GM12878 (cell line): ENCODE data around the gene STON2. TPM values are rescaled to one million over a fixed set of nuclear protein-coding genes. Genes with fewer than 3 reads are reported as not detected.

Source experiments
- ATAC-seq: fragments of 200-7000 bp; cut with Tn5 transposase; 3 replicates; pipeline ENCODE4 v1.9.1; 2020; ENCODE audit warnings: mild to moderate bottlenecking, moderate library complexity
- BruUV-seq: library from RNA; stranded (reverse); fragments of 400-500 nt; replicated peaks from 2 replicates; lab custom pipeline; 2021; lab: Mats Ljungman, UMichigan
- CTCF ChIA-PET: fragments of 300-600 bp; sonication (Branson Sonifier 250); formaldehyde crosslinking; extraction: SDS; loops from one replicate; lab custom pipeline; 2021; ENCODE audit warnings: inconsistent platforms; lab: Yijun Ruan, JAX
- POLR2A ChIA-PET: fragments of 350-600 bp; formaldehyde crosslinking; extraction: SDS; loops from one replicate; lab custom pipeline; 2021; ENCODE audit warnings: inconsistent platforms; lab: Charles Lee
- RAD21 ChIA-PET: fragments of 300-600 bp; sonication (Branson Sonifier 250); formaldehyde crosslinking; loops from one replicate; lab custom pipeline; 2023; ENCODE audit warnings: antibody characterized with exemption; ENCODE audit not compliant: unreplicated experiment; lab: Charles Lee
- SMC1A ChIA-PET: fragments of 300-600 bp; sonication (Branson Sonifier 250); formaldehyde crosslinking; loops from one replicate; lab custom pipeline; 2023; ENCODE audit not compliant: unreplicated experiment, uncharacterized antibody; lab: Charles Lee
- DNase-seq: peaks from one replicate; pipeline ENCODE4 v3.0.0-alpha.2; 2011; ENCODE audit warnings: low read depth, low spot score
- FAIRE-seq: peaks from 3 replicates; lab custom pipeline; 2011; peaks lifted over from hg19 to GRCh38; lab: Jason Lieb, UNC
- H2AFZ ChIP-seq: 2 replicates; pipeline ENCODE4 v1.6.0; 2011; ENCODE audit warnings: low read depth, low read length, control low read depth; ENCODE audit not compliant: control insufficient read depth
- H3K27ac ChIP-seq: 2 replicates; pipeline ENCODE4 v1.5.1; 2011; ENCODE audit warnings: control low read depth; ENCODE audit not compliant: control insufficient read depth, insufficient read depth
- H3K27me3 ChIP-seq, 2 experiments: replicated peaks in 1 of 2; 2 replicates each; pipeline versions ENCODE4 v1.6.0 to v1.6.1; 2011; ENCODE audit warnings: low read length in 1 of 2; ENCODE audit not compliant: control insufficient read depth in 2 of 2, insufficient read depth in 2 of 2
- H3K36me3 ChIP-seq, 2 experiments: 2 replicates each; pipeline ENCODE4 v1.5.1; 2011; ENCODE audit warnings: low read length in 1 of 2; ENCODE audit not compliant: control insufficient read depth in 2 of 2, insufficient read depth in 2 of 2
- H3K4me1 ChIP-seq: 2 replicates; pipeline ENCODE4 v1.6.1; 2011; ENCODE audit warnings: mild to moderate bottlenecking, low read length, moderate library complexity, mixed read lengths; ENCODE audit not compliant: control insufficient read depth, insufficient read depth
- H3K4me2 ChIP-seq: 2 replicates; pipeline ENCODE4 v1.6.0; 2011; ENCODE audit warnings: control low read depth; ENCODE audit not compliant: control insufficient read depth, insufficient read depth
- H3K4me3 ChIP-seq: fragments of 200-600 bp; sonication (generic); 2 replicates; pipeline ENCODE4 v1.5.1; 2016
- H3K79me2 ChIP-seq: 2 replicates; pipeline ENCODE4 v1.6.0; 2011; ENCODE audit warnings: low read length; ENCODE audit not compliant: control insufficient read depth, insufficient read depth
- H3K9ac ChIP-seq: 2 replicates; pipeline ENCODE4 v1.8.0; 2011; ENCODE audit warnings: low read length, control low read depth, mixed read lengths; ENCODE audit not compliant: control insufficient read depth, insufficient read depth
- H3K9me3 ChIP-seq: replicated peaks from 3 replicates; pipeline ENCODE4 v1.5.1; 2011; ENCODE audit warnings: mild to moderate bottlenecking, low read length; ENCODE audit not compliant: control insufficient read depth, insufficient read depth
- H4K20me1 ChIP-seq: 2 replicates; pipeline ENCODE4 v1.6.0; 2011; ENCODE audit not compliant: control insufficient read depth, insufficient read depth
- BCL3 ChIP-seq: IDR thresholded peaks from 2 replicates; pipeline ENCODE4 v1.6.1; 2011; ENCODE audit warnings: borderline replicate concordance, low read depth, mild to moderate bottlenecking, moderate library complexity, low read length; ENCODE audit not compliant: insufficient read depth, poor library complexity, severe bottlenecking
- BMI1 ChIP-seq: fragments of 450-650 bp; IDR thresholded peaks from 2 replicates; pipeline ENCODE4 v1.6.1; 2016; ENCODE audit warnings: mild to moderate bottlenecking, moderate library complexity, borderline replicate concordance
- CREM ChIP-seq: IDR thresholded peaks from 2 replicates; pipeline ENCODE4 v1.6.1; 2014; ENCODE audit warnings: antibody characterized with exemption, low read depth
- MYC ChIP-seq: IDR thresholded peaks from 2 replicates; pipeline ENCODE4 v1.6.1; 2011; ENCODE audit warnings: mild to moderate bottlenecking, low read length, moderate library complexity, inconsistent platforms; ENCODE audit not compliant: insufficient read depth, insufficient replicate concordance, insufficient read length, severe bottlenecking
- POLR2A ChIP-seq: IDR thresholded peaks from 2 replicates; pipeline ENCODE4 v1.6.1; 2011; ENCODE audit warnings: low read depth, mild to moderate bottlenecking, low read length
- POLR2AphosphoS5 ChIP-seq: IDR thresholded peaks from 2 replicates; pipeline ENCODE4 v1.6.1; 2011; ENCODE audit warnings: mild to moderate bottlenecking, low read length, inconsistent platforms
- RELA ChIP-seq: fragments of 450-650 bp; IDR thresholded peaks from 2 replicates; pipeline ENCODE4 v1.8.0; 2014; ENCODE audit warnings: borderline replicate concordance; ENCODE audit not compliant: partially characterized antibody
- SPI1 ChIP-seq: IDR thresholded peaks from 2 replicates; pipeline ENCODE4 v1.6.1; 2011; ENCODE audit warnings: low read depth, mild to moderate bottlenecking, low read length, moderate library complexity, borderline replicate concordance; ENCODE audit not compliant: insufficient read depth
- TAF1 ChIP-seq: IDR thresholded peaks from 2 replicates; pipeline ENCODE4 v1.6.1; 2011; ENCODE audit warnings: mild to moderate bottlenecking, low read depth, low read length, borderline replicate concordance
- YY1 ChIP-seq: IDR thresholded peaks from 2 replicates; pipeline ENCODE4 v1.6.1; 2011; ENCODE audit warnings: low read depth, mild to moderate bottlenecking, low read length
- ZBTB4 ChIP-seq: fragments of 450-650 bp; formaldehyde crosslinking; IDR thresholded peaks from 2 replicates; pipeline ENCODE4 v1.4.0; 2022; ENCODE audit warnings: mild to moderate bottlenecking, moderate library complexity
- ZNF687 ChIP-seq: fragments of 450-650 bp; IDR thresholded peaks from 2 replicates; pipeline ENCODE4 v1.6.1; 2017; ENCODE audit warnings: mild to moderate bottlenecking, moderate library complexity
- WGBS: methylation state at CpG from one replicate; pipeline ENCODE4 v1.1.6; 2016; ENCODE audit warnings: low lambda C conversion rate; ENCODE audit not compliant: insufficient replicate concordance, insufficient coverage; ENCODE audit errors: missing lambda C conversion rate; 5-methylcytosine and 5-hydroxymethylcytosine counted together
- in situ Hi-C: fragments of 300-500 bp; cut with MboI; formaldehyde crosslinking; loops from 9 replicates; pipeline ENCODE4 v1.14.3; 2018; ENCODE audit warnings: mixed read lengths
- intact Hi-C: fragments of 100-400 bp; cut with micrococcal nuclease; formaldehyde crosslinking; loops from one replicate; pipeline ENCODE4 v1.14.2; 2022; ENCODE audit not compliant: unreplicated experiment
- polyA plus RNA-seq, 11 experiments: library from polyadenylated mRNA; depleted of rRNA in 4 of 11; unstranded in 6 of 11; stranded (reverse) in 5 of 11; fragments of >200 nt; fragmentation: Nextera tagmentation in 4 of 11; fragmentation: Illumina TruSeq in 1 of 11; extraction: Ambion mirVana in 4 of 11; extraction: Trizol in 1 of 11; gene quantifications; 1 replicate in 1 of 11; 2 replicates in 10 of 11; pipeline versions ENCODE4 v1.2.1 to v1.2.3, GENCODE V29; 2011 to 2016; ENCODE audit warnings: inconsistent platforms in 2 of 11, missing spikeins in 2 of 11, low read depth in 1 of 11
- total RNA-seq, 4 experiments: library from RNA; depleted of rRNA in 3 of 4; stranded (reverse); fragments of >200 nt in 3 of 4; fragmentation: Illumina TruSeq in 1 of 4; extraction: Trizol in 1 of 4; gene quantifications; 2 replicates each; pipeline versions ENCODE4 v1.2.1 to v1.2.3, GENCODE V29; 2013 to 2021

Gene STON2
- total and polyA plus RNA-seq, 10 of the 15 experiments (the other 5 are each of a cell fraction or from before 2014, with no cell fraction given), result 0.03 to 0.13 (median 0.03) TPM; not detected in 7

DNA sequence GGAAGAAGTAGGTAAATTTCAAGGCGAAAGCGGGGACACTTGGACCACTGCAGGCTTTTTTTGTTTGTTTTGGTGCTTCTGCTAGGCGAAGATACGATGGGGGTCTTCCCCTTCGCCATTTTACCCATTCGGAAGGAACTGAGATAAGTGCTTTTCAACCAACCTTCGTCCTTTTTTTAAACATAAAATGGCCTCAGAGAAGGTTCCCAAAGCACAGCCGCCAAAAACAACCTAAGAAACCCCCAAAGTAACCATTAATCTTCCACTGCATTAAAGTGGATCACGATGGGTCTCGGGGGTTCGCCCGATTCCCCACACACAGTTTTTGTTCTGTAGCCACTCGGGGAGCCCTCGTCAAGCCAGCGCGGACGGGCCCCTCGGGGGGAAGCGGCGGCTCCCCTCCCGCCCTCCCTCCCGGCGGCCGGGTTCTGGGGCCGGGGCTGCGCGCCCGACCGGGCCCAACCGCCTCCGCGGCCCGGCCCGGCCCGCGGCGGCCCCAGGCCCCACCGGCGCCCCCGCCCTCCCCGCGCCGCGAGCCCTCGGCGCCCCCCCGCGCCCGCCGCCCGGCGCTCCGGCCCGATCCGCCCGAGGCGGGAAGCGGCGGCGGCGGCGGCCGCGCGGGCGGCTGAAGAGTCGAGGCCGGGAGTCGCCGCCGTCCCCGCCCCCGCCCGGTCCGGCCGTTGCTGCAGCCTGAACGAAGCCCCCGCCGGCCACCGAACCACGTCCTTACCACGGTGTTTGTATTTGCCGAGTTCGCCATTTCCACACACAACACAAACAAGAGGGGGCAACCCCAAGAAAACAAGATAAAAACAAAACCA lies 180.2 kb downstream of the STON2 start:
- 2% methylated on average over 34 of the region's 84 CpGs for WGBS
- ATAC-seq (peak; percentile 5), DNase-seq (no peak), FAIRE-seq (no peak)
- Histone ChIP-seq H3K79me2 (peaks cover 44% of the 10 kb centered on the region), H2AFZ (peak overlapping the region; percentile 22; the same call in 1 of the 2 replicates), H3K4me1 (0 out of 2 replicates have a peak, but pooled peaks cover 3% of the 10 kb centered on the region), H3K36me3 (peaks cover 0 to 9% of the 10 kb centered on the region in 2 experiments; a peak in 3 of 4 replicates), H3K4me3 (peak overlapping the region; percentile 85), H3K27ac (peak overlapping the region; percentile 98), H3K27me3 (no peaks in the 10 kb centered on the region), H3K9ac (peak overlapping the region; percentile 98), H4K20me1 (no peaks in the 10 kb centered on the region), H3K4me2 (peak overlapping the region; percentile 77), H3K9me3 (peaks cover 2% of the 10 kb centered on the region; the same call in 1 of the 3 replicates)
- TSS peak; percentile 99 for BruUV-seq
- intact Hi-C loops (loop anchor here (1.0 to 5.0 kb wide), 6 partner anchors 9 to 314 kb away; partner anchors contain the start of gene CEP128), in situ Hi-C loops (no loop called here)
- CTCF ChIA-PET, result interaction anchor here (1.3 to 2.0 kb wide), 2 partner anchors 28 to 49 kb away, joined by 3 to 19 read pairs; no protein-coding TSS in a partner anchor
- POLR2A ChIA-PET, result interaction anchor here (0.6 to 2.1 kb wide), 15 partner anchors 15 to 615 kb away, joined by 3 to 8 read pairs (median 4); partner anchors contain the start of gene SEL1L
- SMC1A ChIA-PET, result interaction anchor here (0.8 to 1.8 kb wide), 5 partner anchors 15 to 233 kb away, joined by 4 to 7 read pairs (median 4); no protein-coding TSS in a partner anchor
- RAD21 ChIA-PET, result interaction anchor here (0.7 to 1.6 kb wide), 7 partner anchors 8 to 245 kb away, joined by 3 to 8 read pairs (median 4); no protein-coding TSS in a partner anchor
- TF ChIP-seq CREM (peak; percentile 15; the same call in 1 of the 2 replicates), TAF1 (peak; percentile 44; the same call in 1 of the 2 replicates), POLR2AphosphoS5 (no peak), ZNF687 (no peak), BCL3 (no peak), YY1 (peak; percentile 91), BMI1 (peak; percentile 56), POLR2A (peak; percentile 65; the same call in 1 of the 2 replicates), MYC (no peak), RELA (no peak), ZBTB4 (CRISPR knock-in tag) (peak; percentile 75), SPI1 (peak; percentile 20; the same call in 1 of the 2 replicates)
